ENCODE results near the gene ZNF83. TPM values are rescaled to one million over a fixed set of nuclear protein-coding genes. Genes with fewer than 3 reads are reported as not detected.

Gene ZNF83
- total RNA-seq, 3 donors from 2014 or later (not counting 1 experiment from before 2014, with no cell fraction given), result 46.8 to 114 (median 96.9) TPM

DNA sequence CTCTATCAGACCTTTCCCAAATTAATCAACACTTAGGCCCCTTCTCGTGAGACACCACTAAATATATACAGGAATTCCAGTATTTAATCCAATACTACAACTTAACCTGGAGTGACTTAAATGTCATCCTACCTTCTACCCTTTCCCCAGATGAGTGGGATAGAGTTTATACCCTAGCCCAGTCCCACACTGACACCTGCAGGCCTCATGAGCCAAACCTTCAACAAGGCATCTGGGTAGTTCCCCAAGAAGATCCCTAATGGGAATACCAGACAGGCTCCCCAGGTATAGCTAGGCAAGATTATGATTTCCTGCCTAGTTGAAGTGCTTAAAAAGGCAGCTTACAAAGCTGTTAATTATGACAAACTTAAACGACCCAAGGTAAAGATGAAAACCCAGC, 15.9 kb downstream of the ZNF83 start:
- TF ChIP-seq, protein P1, sequence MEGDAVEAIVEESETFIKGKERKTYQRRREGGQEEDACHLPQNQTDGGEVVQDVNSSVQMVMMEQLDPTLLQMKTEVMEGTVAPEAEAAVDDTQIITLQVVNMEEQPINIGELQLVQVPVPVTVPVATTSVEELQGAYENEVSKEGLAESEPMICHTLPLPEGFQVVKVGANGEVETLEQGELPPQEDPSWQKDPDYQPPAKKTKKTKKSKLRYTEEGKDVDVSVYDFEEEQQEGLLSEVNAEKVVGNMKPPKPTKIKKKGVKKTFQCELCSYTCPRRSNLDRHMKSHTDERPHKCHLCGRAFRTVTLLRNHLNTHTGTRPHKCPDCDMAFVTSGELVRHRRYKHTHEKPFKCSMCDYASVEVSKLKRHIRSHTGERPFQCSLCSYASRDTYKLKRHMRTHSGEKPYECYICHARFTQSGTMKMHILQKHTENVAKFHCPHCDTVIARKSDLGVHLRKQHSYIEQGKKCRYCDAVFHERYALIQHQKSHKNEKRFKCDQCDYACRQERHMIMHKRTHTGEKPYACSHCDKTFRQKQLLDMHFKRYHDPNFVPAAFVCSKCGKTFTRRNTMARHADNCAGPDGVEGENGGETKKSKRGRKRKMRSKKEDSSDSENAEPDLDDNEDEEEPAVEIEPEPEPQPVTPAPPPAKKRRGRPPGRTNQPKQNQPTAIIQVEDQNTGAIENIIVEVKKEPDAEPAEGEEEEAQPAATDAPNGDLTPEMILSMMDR (IDR thresholded peaks at IDR 0.05), result no peak
- Mint-ChIP-seq H3K9me3 (no peaks in the 10 kb centered on the region), H3K27me3 (ENCODE audit: low read depth in 2 of 2) (no peaks in the 10 kb centered on the region), H3K27ac (peak overlapping the region; percentile 21 to 38), H3K4me3 (no peak overlapping the region), H3K4me1 (peaks cover 13 to 24% of the 10 kb centered on the region in 2 donors), H3K36me3 (peaks cover 2% of the 10 kb centered on the region)
- Histone ChIP-seq H3K4me1 (ENCODE audit: control insufficient read depth, insufficient read depth, low read length) (no peaks in the 10 kb centered on the region), H3K4me3 (ENCODE audit: low read length) (no peak overlapping the region), H3K27me3 (ENCODE audit: control insufficient read depth, insufficient read depth, low read length) (no peaks in the 10 kb centered on the region), H3K36me3 (ENCODE audit: control insufficient read depth, insufficient read depth, low read length) (peaks cover 54% of the 10 kb centered on the region), H3K9me3 (ENCODE audit: control insufficient read depth, insufficient read depth, low read length) (no peaks in the 10 kb centered on the region), H3K27ac (ENCODE audit: low read length) (no peak overlapping the region)
- peak in 1 of 2 donors; percentile 23 for DNase-seq
- whole genome bisulfite sequencing (ENCODE audit: insufficient coverage), result 82% methylated on average over 2 of the region's 2 CpGs
- intact Hi-C loops (cut with micrococcal nuclease), result no loop called here
- ATAC-seq, result no peak

DNA sequence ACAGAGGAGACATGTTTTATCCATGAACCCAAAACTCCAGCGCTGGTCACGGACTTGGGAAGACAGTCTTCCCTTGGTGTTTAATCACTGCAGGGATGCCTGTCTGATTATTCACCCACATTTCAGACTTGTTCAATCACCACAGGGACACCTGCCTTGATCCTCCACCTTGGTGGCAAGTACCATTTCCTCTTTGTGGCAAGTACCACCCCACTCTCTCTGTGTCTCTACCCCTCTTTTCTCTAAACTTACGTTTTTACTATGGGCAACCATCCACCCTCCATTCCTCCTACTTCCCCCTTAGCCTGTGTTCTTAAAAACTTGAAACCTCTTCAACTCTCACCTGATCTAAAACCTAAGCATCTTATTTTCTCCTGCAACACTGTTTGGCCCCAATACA, 16.8 kb downstream of the ZNF83 start:
- peaks cover 9% of the 10 kb centered on the region for H3K36me3 Mint-ChIP-seq
- no peak for ATAC-seq
- H3K4me1 Mint-ChIP-seq, result peaks cover 13 to 28% of the 10 kb centered on the region in 2 donors

DNA sequence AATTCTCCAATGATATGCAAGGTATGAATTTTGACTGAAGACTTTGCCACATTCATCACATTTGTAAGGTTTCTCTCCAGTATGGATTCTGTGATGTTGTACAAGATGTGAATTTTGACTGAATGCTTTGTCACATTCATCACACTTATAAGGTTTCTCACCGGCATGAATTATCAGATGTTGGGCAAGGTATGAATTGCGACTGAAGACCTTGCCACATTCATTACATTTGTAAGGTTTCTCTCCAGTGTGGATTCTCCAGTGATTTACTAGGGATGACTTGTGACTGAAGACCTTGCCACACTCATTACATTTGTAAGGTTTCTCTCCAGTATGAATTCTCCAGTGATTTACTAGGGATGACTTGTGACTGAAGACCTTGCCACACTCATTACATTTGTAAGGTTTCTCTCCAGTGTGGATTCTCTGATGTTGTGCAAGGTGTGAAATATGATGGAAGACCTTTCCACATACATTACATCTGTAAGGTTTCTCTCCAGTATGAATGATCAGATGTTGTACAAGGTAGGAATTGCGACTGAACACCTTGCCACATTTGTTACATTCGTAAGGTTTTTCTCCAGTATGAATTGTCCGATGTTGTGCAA, 24.8 kb downstream of the ZNF83 start:
- H3K27ac Mint-ChIP-seq, result no peak overlapping the region
- peaks cover 0 to 7% of the 10 kb centered on the region in 2 donors for H3K9me3 Mint-ChIP-seq
- peaks cover 40% of the 10 kb centered on the region for H3K36me3 Mint-ChIP-seq
- H3K9me3 ChIP-seq (ENCODE audit: control insufficient read depth, insufficient read depth, low read length), result peaks cover 18% of the 10 kb centered on the region
- intact Hi-C loops (cut with micrococcal nuclease), result no loop called here
- no peak overlapping the region for H3K4me3 Mint-ChIP-seq
- H3K27me3 ChIP-seq (ENCODE audit: control insufficient read depth, insufficient read depth, low read length), result no peaks in the 10 kb centered on the region
- H3K36me3 ChIP-seq (ENCODE audit: control insufficient read depth, insufficient read depth, low read length), result peaks cover 48% of the 10 kb centered on the region
- H3K4me1 ChIP-seq (ENCODE audit: control insufficient read depth, insufficient read depth, low read length), result no peaks in the 10 kb centered on the region
- WGBS (ENCODE audit: insufficient coverage), result 100% methylated on average over 1 of the region's 5 CpGs
- no peak for DNase-seq
- H3K27me3 Mint-ChIP-seq (ENCODE audit: low read depth in 2 of 2), result no peaks in the 10 kb centered on the region
- H3K4me1 Mint-ChIP-seq, result peaks cover 11 to 13% of the 10 kb centered on the region in 2 donors
- no peak for ATAC-seq
- no peak overlapping the region for H3K4me3 ChIP-seq (ENCODE audit: low read length)
- TF ChIP-seq, protein P1 (IDR thresholded peaks at IDR 0.05), result no peak
- H3K27ac ChIP-seq (ENCODE audit: low read length), result no peak overlapping the region

More for the DNA sequence above, 16.8 kb downstream of the ZNF83 start:
- peak overlapping the region; percentile 21 to 38 for H3K27ac Mint-ChIP-seq
- DNase-seq, result no peak
- H3K27me3 Mint-ChIP-seq (ENCODE audit: low read depth in 2 of 2), result no peaks in the 10 kb centered on the region
- H3K4me3 Mint-ChIP-seq, result no peak overlapping the region
- intact Hi-C loops (cut with micrococcal nuclease), result no loop called here
- H3K27me3 ChIP-seq (ENCODE audit: control insufficient read depth, insufficient read depth, low read length), result no peaks in the 10 kb centered on the region
- TF ChIP-seq, protein P1 (IDR thresholded peaks at IDR 0.05), result no peak
- H3K4me3 ChIP-seq (ENCODE audit: low read length), result no peak overlapping the region
- WGBS (ENCODE audit: insufficient coverage), result 65% methylated on average over 3 of the region's 3 CpGs
- H3K9me3 Mint-ChIP-seq, result no peaks in the 10 kb centered on the region
- no peaks in the 10 kb centered on the region for H3K4me1 ChIP-seq (ENCODE audit: control insufficient read depth, insufficient read depth, low read length)
- H3K27ac ChIP-seq (ENCODE audit: low read length), result no peak overlapping the region
- H3K9me3 ChIP-seq (ENCODE audit: control insufficient read depth, insufficient read depth, low read length), result no peaks in the 10 kb centered on the region
- H3K36me3 ChIP-seq (ENCODE audit: control insufficient read depth, insufficient read depth, low read length), result peaks cover 52% of the 10 kb centered on the region

Measured in natural killer cell (primary cell).